ENCODE results near the gene FCGR2B.

Gene FCGR2B

GRCh38 chr1:161706113-161706481 is 43.2 kb downstream of the FCGR2B start:
- TF ChIP-seq CSRNP3 (CRISPR knock-in tag; IDR thresholded peaks at IDR 0.05): no peak
- peak; percentile 65; the same call in 1 of the 2 replicates for TF ChIP-seq OSR1 (CRISPR knock-in tag; IDR thresholded peaks at IDR 0.05)
- peak; percentile 53 for ATAC-seq

GRCh38 chr1:161706482-161707347 is 43.8 kb downstream of the FCGR2B start, which contains the start of gene FCRLA:
FCRLA (plus strand) TSS chr1:161707229; CDS start chr1:161707265, 36 bp downstream.
- TF ChIP-seq ESRRG (CRISPR knock-in tag; IDR thresholded peaks at IDR 0.05) (no peak), BACH2 (CRISPR knock-in tag; IDR thresholded peaks at IDR 0.05; ENCODE audit: borderline replicate concordance) (no peak), TCF4 (CRISPR knock-in tag; IDR thresholded peaks at IDR 0.05; ENCODE audit: borderline replicate concordance) (no peak), CREB5 (CRISPR knock-in tag; IDR thresholded peaks at IDR 0.05; ENCODE audit: low read depth) (no peak), TSHZ2 (CRISPR knock-in tag; IDR thresholded peaks at IDR 0.05) (no peak), CSRNP3 (CRISPR knock-in tag; IDR thresholded peaks at IDR 0.05) (no peak), TOX (CRISPR knock-in tag; IDR thresholded peaks at IDR 0.05; ENCODE audit: borderline replicate concordance) (0 out of 2 replicates have a peak, but pooled peaks have one; percentile 12)
- ATAC-seq: peak; percentile 98

DNA sequence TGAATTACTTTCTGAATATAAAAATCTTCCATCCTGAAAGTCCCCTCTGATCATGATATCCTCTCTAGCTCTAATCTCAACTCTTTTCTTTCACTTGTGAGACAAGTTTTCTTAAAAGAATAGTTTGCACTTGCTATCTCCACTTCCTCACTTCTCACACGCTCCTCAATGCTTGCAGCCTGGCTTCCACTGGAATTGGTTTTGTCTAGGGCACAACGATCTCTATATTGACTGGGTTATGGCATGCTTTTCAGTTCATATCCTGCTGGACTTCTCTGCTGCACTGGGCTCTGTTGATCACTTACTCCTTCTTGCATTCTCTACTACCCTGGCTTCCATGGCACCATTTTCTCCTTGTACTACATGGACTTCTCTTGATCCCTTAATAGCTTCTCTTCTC is 44.6 kb downstream of the FCGR2B start:
- no peak for ATAC-seq
- TF ChIP-seq ZNF70 (CRISPR knock-in tag; IDR thresholded peaks at IDR 0.05): no peak
- TF ChIP-seq CSRNP3 (CRISPR knock-in tag; IDR thresholded peaks at IDR 0.05): no peak
- TF ChIP-seq CSDC2 (CRISPR knock-in tag; IDR thresholded peaks at IDR 0.05): no peak
- TF ChIP-seq BACH2 (CRISPR knock-in tag; IDR thresholded peaks at IDR 0.05; ENCODE audit: borderline replicate concordance): no peak
- no peak for TF ChIP-seq ZNF565 (CRISPR knock-in tag; conservative IDR thresholded peaks at IDR 0.05; ENCODE audit: low read depth)
- no peak for TF ChIP-seq ZFP3 (CRISPR knock-in tag; IDR thresholded peaks at IDR 0.05)
- no peak for TF ChIP-seq CREB5 (CRISPR knock-in tag; IDR thresholded peaks at IDR 0.05; ENCODE audit: low read depth)
- TF ChIP-seq RARB (CRISPR knock-in tag; IDR thresholded peaks at IDR 0.05): no peak
- TF ChIP-seq PPARA (CRISPR knock-in tag; IDR thresholded peaks at IDR 0.05; ENCODE audit: borderline replicate concordance): no peak
- TF ChIP-seq TSHZ2 (CRISPR knock-in tag; IDR thresholded peaks at IDR 0.05): no peak
- TF ChIP-seq ARNTL (CRISPR knock-in tag; IDR thresholded peaks at IDR 0.05; ENCODE audit: borderline replicate concordance, low read depth): no peak
- TF ChIP-seq ZC3H10 (CRISPR knock-in tag; IDR thresholded peaks at IDR 0.05): no peak
- no peak for TF ChIP-seq ESRRG (CRISPR knock-in tag; IDR thresholded peaks at IDR 0.05)
- TF ChIP-seq ZNF8 (CRISPR knock-in tag; IDR thresholded peaks at IDR 0.05): no peak
- no peak for TF ChIP-seq SNAI2 (CRISPR knock-in tag; IDR thresholded peaks at IDR 0.05)
- TF ChIP-seq OSR1 (CRISPR knock-in tag; IDR thresholded peaks at IDR 0.05): no peak
- TF ChIP-seq ZFP30 (CRISPR knock-in tag; IDR thresholded peaks at IDR 0.05): no peak
- TF ChIP-seq GLIS3 (CRISPR knock-in tag; IDR thresholded peaks at IDR 0.05): no peak
- no peak for TF ChIP-seq POU6F1 (CRISPR knock-in tag; IDR thresholded peaks at IDR 0.05; ENCODE audit: borderline replicate concordance, low read depth)

All from SK-N-SH treated with all-trans-retinoic acid at 6 μM for 48 hours (cell line).